HUES48 (cell line): Measurements from ENCODE around the gene TMEM59L.

Source experiments
- H3K27ac ChIP-seq: one replicate; pipeline ENCODE4 v1.7.0; 2013; ENCODE audit warnings: low read depth, low read length, inconsistent platforms
- H3K27me3 ChIP-seq: 2 replicates; pipeline ENCODE4 v1.6.1; 2013; ENCODE audit warnings: mild to moderate bottlenecking, low read length; ENCODE audit not compliant: control insufficient read depth, insufficient read depth
- H3K36me3 ChIP-seq: 2 replicates; pipeline ENCODE4 v1.6.1; 2013; ENCODE audit warnings: low read length; ENCODE audit not compliant: control insufficient read depth, insufficient read depth
- H3K4me1 ChIP-seq: 2 replicates; pipeline ENCODE4 v1.6.1; 2013; ENCODE audit warnings: mild to moderate bottlenecking, low read length; ENCODE audit not compliant: control insufficient read depth, insufficient read depth
- H3K4me3 ChIP-seq: 2 replicates; pipeline ENCODE4 v1.5.1; 2013; ENCODE audit warnings: mild to moderate bottlenecking, low read depth, low read length
- H3K9ac ChIP-seq: 2 replicates; pipeline ENCODE4 v1.6.1; 2013; ENCODE audit warnings: mild to moderate bottlenecking, low read depth, low read length, moderate library complexity
- H3K9me3 ChIP-seq: 2 replicates; pipeline ENCODE4 v1.6.1; 2013; ENCODE audit warnings: low read length; ENCODE audit not compliant: control insufficient read depth, insufficient read depth

Gene TMEM59L

DNA sequence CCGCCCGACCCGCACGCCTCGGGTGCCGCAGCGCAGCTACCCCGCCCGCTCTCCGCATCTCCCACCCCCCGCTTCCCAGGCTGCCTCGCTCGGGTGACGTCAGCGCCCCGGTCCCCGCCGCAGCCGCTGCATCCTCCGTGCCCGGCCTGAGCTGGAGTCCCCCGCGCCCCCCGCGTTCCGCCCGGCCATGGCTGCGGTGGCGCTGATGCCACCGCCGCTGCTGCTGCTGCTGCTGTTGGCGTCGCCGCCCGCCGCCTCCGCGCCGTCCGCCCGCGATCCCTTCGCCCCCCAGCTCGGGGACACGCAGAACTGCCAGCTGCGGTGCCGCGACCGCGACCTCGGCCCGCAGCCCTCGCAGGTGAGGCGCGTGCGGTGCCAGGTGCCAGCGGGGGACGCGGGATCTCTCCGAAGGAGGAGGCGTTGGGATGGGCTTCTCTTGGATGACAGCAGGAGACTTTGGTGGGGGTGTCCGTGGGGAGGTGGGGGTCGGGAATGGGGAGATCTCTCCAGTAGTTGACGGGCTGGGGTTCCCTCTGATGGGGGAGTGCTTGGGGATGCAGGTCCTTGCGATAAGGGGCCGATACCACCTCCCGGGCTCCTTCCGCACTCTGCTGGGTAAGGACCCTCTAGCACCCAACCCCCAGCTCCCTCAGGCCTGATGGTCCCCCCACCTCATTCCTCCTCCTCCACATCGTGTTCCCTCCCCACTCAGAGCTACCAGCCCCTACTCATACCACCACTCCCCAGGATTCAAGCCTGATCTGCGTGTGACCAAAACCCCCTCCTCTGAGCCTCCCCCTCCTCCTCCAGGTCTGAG is at the start of gene TMEM59L:
TSS of gene TMEM59L (plus strand) at position 99 of the 817 bp plus-strand sequence. CDS start at position 188, 89 bp downstream.
- H3K9ac ChIP-seq, result no peak within 1 kb of the TSS
- no peak within 1 kb of the TSS for H3K27ac ChIP-seq
- no peaks in the 10 kb centered on the region for H3K9me3 ChIP-seq
- H3K27me3 ChIP-seq, result peaks cover 81% of the 10 kb centered on the region
- no peaks in the 10 kb centered on the region for H3K36me3 ChIP-seq
- H3K4me3 ChIP-seq, result peak within 1 kb of the TSS; percentile 63
- peaks cover 29% of the 10 kb centered on the region for H3K4me1 ChIP-seq

DNA sequence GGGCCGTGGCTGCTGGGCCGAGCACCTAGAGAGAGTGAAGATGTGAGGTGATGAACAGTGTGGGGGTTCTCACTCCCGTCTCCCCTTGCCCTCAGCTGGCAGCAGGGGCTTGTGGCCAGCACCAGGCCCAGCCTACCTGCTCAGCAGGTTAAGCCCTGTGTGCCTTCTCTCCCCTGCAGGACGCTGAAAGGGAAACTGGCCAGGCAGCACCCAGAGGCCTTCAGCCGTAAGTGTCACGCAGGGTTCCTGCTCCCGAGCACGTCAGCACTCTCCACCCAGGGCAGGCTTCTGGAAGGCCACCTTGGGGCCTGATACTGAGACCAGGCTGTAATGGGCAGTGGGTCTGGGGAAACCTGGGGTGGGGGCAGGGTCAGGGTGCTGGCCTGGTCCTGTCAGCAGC is 45.7 kb upstream of the TMEM59L start:
- Histone ChIP-seq H3K27ac (no peak overlapping the region), H3K27me3 (no peaks in the 10 kb centered on the region), H3K36me3 (peaks cover 70% of the 10 kb centered on the region)

DNA sequence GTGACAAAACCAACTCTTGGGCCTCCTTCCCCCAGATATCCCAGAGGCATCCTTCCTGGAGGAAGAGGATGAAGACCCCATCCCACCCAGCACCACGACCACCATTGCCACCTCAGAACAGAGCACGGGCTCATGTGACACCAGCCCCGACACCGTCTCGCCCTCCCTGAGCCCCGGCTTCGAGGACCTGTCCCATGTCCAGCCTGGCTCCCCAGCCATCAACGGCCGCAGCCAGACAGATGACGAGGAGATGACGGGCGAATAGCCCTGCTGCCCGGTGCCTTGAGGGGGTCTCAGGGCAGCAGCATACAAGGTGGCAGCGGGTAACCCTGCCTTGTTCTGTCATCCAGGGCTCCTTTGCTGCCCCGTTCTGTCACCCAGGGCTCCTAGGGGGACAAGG is 44.3 kb upstream of the TMEM59L start:
- Histone ChIP-seq H3K9ac (no peak overlapping the region), H3K4me3 (no peak overlapping the region), H3K27ac (no peak overlapping the region), H3K4me1 (peaks cover 3% of the 10 kb centered on the region; the same call in 1 of the 2 replicates), H3K9me3 (no peaks in the 10 kb centered on the region), H3K36me3 (peaks cover 66% of the 10 kb centered on the region), H3K27me3 (no peaks in the 10 kb centered on the region)

More for the DNA sequence above, 45.7 kb upstream of the TMEM59L start:
- H3K4me3 ChIP-seq, result no peak overlapping the region
- no peak overlapping the region for H3K9ac ChIP-seq
- H3K9me3 ChIP-seq, result no peaks in the 10 kb centered on the region
- no peaks in the 10 kb centered on the region for H3K4me1 ChIP-seq

DNA sequence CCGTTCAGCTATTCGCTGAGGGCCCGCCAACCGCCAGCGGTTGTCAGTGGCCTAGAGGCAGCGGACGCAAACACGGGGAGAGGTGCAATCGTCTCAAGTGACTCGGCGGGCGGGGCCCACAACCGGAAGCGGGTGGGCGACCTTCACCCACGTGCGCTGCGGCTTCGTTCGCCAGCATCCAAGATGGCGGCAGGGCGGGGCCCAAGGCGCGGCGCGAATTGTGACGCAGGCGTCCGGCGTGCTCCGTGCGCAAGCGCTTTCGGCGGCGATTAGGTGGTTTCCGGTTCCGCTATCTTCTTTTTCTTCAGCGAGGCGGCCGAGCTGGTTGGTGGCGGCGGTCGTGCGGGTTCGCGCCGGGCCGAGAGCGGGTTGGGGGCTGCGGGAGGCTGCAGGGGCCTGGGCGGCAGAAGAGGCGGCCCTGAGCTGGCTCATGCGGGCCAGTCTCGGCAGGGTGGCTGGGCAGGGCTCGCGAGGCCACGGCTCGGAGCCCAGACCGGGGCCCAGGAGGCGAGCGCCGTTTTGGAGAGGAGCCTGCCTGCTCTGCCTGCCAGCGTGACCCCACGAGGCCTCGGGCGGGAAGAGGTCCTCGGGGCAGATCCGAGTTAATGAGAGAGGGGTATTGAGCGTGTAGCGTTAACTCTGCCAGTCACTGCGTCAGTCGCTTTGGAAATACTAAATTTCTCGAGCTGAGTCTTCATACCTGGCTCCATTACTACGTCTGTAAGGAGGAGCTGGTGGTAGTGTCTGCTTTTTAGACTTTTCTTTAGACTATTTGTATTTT is 40.9 kb upstream of the TMEM59L start, which contains the start of gene UBA52:
TSS of gene UBA52 (plus strand) at position 294 of the 781 bp plus-strand sequence. CDS start 1,444 bp downstream, outside the sequence.
- Histone ChIP-seq H3K4me3 (peak within 1 kb of the TSS; percentile 99), H3K27ac (peak within 1 kb of the TSS; percentile 92), H3K9ac (peak within 1 kb of the TSS; percentile 92), H3K4me1 (peaks cover 3% of the 10 kb centered on the region; the same call in 1 of the 2 replicates), H3K36me3 (peaks cover 68% of the 10 kb centered on the region), H3K27me3 (no peaks in the 10 kb centered on the region), H3K9me3 (no peaks in the 10 kb centered on the region)

DNA sequence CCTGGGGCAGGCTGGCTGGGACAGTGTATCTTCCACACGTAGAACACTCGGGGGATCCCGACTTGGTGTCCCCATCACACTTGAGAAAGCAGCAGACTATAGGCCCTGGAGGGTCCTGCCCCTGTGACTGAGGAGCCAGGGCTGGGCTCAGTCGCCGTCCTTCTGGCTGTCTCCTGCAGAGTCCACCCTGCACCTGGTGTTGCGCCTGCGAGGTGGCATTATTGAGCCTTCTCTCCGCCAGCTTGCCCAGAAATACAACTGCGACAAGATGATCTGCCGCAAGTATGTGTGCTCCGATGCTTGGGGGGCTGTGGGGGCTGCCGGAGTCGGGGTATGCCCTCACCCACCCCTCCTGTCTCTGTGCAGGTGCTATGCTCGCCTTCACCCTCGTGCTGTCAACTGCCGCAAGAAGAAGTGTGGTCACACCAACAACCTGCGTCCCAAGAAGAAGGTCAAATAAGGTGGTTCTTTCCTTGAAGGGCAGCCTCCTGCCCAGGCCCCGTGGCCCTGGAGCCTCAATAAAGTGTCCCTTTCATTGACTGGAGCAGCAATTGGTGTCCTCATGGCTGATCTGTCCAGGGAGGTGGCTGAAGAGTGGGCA is 37.9 kb upstream of the TMEM59L start:
- H3K9ac ChIP-seq, result no peak overlapping the region
- H3K36me3 ChIP-seq, result peaks cover 51% of the 10 kb centered on the region

DNA sequence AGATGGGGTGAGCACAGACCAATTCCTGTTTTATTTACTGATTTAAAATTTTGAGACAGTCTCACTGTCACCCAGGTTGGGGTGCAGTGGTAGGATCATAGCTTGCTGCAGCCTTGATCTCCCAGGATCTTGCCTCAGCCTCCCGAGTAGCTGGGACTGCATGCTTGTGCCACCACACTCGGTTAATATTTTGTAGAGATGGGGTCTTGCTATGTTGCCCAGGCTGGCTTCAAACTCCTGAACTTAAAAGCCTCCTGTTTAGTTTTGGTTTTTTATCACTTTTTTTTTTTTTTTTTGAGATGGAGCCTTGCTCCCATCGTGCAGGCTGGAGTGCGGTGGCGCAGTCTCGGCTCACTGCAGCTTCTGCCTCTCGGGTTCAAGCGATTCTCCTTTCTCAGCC is 36.3 kb upstream of the TMEM59L start:
- H3K4me1 ChIP-seq, result peaks cover 3% of the 10 kb centered on the region; the same call in 1 of the 2 replicates
- H3K27ac ChIP-seq, result no peak overlapping the region
- peaks cover 51% of the 10 kb centered on the region for H3K36me3 ChIP-seq
- no peaks in the 10 kb centered on the region for H3K27me3 ChIP-seq
- no peaks in the 10 kb centered on the region for H3K9me3 ChIP-seq
- no peak overlapping the region for H3K9ac ChIP-seq
- no peak overlapping the region for H3K4me3 ChIP-seq

More for the DNA sequence above, 37.9 kb upstream of the TMEM59L start:
- H3K4me3 ChIP-seq, result no peak overlapping the region
- no peaks in the 10 kb centered on the region for H3K27me3 ChIP-seq
- H3K4me1 ChIP-seq, result peaks cover 3% of the 10 kb centered on the region; the same call in 1 of the 2 replicates
- H3K27ac ChIP-seq, result no peak overlapping the region
- H3K9me3 ChIP-seq, result no peaks in the 10 kb centered on the region

DNA sequence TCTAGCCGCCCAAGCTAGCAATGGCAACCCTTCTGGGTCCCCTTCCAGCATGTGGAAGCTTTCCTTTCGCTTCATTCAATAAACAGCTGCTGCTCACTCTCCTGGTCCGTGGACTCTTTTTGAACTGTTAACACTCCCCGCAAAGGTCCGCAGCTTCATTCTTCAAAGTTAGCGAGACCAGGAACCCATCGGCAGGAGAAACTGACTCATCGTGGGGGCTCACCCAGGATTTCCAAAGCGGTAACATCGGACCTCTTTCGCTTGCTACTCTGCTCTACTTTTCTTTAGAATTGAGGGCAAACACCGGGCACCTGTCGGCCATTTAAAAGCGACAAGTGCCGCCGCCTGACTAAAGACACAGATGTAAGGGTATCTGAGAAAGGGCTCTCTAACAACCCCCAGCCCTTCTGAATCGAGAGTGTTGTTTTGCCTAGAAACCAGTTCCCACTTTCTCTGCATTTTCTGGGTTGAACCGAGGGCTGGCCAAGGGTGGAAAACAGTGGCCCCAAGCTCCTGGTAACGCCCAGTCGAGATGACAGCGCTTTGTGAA is 35.2 kb upstream of the TMEM59L start:
- Histone ChIP-seq H3K27ac (no peak overlapping the region), H3K4me3 (no peak overlapping the region), H3K9ac (no peak overlapping the region), H3K27me3 (no peaks in the 10 kb centered on the region), H3K36me3 (peaks cover 51% of the 10 kb centered on the region), H3K4me1 (peaks cover 3% of the 10 kb centered on the region; the same call in 1 of the 2 replicates), H3K9me3 (no peaks in the 10 kb centered on the region)

DNA sequence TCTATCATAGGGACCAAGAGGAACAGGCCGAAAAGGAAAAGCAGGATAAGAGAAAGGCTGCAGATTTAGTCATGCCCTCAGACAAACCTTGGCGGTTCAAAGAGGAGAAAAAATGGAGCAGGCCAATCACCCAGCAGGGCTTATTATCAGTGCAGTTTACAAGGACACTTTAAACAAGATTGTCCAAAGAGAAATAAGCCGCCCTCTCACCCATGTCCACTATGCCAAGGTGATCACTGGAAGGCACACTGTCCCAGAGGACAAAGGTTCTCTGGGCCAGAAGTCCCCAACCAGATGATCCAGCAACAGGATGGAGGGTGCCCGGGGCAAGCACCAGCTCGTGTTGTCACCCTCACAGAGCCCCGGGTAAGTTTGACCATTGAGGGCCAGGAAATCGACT is 32.4 kb upstream of the TMEM59L start:
- Histone ChIP-seq H3K4me1 (no peaks in the 10 kb centered on the region), H3K36me3 (peaks cover 24% of the 10 kb centered on the region), H3K9me3 (no peaks in the 10 kb centered on the region), H3K27ac (no peak overlapping the region), H3K9ac (no peak overlapping the region), H3K27me3 (no peaks in the 10 kb centered on the region), H3K4me3 (no peak overlapping the region)

DNA sequence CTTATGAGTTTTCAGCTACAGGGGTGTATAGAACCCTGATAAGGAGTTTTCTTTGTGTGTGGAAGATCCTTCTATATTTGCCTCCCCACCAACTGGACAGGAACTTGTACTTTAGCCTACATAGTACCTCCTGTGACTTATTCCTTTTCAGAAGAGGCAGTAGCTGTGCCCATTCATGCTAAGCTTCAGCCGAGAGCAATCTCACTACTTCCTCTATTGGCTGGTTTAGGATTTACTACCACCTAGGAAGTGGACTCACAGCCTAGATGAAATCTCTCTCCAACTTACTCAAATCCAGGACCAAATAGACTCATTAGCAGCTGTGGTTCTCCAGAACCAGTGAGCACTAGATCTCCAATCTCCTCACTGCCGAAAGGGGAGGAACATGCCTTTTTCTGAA is 26.4 kb upstream of the TMEM59L start:
- H3K4me1 ChIP-seq, result peaks cover 12% of the 10 kb centered on the region; the same call in 1 of the 2 replicates
- H3K9ac ChIP-seq, result no peak overlapping the region
- no peak overlapping the region for H3K4me3 ChIP-seq
- peaks cover 3% of the 10 kb centered on the region; the same call in 1 of the 2 replicates for H3K36me3 ChIP-seq
- H3K9me3 ChIP-seq, result no peaks in the 10 kb centered on the region
- no peaks in the 10 kb centered on the region for H3K27me3 ChIP-seq
- no peak overlapping the region for H3K27ac ChIP-seq

DNA sequence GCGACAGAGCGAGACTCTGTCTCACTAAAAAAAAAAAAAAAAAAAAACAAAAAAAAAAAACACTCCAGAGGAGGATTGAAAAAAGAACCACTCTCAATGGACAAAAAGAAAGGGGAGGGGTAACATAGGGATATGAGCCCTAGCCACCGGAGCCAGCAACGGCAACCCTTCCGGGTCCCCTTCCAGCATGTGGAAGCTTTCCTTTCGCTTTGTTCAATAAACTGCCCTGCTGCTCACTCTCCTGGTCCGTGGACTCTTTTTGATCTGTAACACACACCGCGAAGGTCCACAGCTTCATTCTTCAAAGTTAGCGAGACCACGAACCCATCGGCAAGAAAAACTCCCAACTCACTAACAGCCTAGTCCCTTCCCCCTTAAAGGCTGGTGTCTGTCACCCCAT is 25.1 kb upstream of the TMEM59L start:
- Histone ChIP-seq H3K9ac (no peak overlapping the region), H3K4me3 (no peak overlapping the region), H3K9me3 (no peaks in the 10 kb centered on the region), H3K36me3 (peaks cover 3% of the 10 kb centered on the region; the same call in 1 of the 2 replicates), H3K27ac (no peak overlapping the region), H3K27me3 (no peaks in the 10 kb centered on the region), H3K4me1 (peaks cover 12% of the 10 kb centered on the region; the same call in 1 of the 2 replicates)
